ENCODE results near the gene TXNRD2. TPM values are rescaled to one million over a fixed set of nuclear protein-coding genes. Genes with fewer than 3 reads are reported as not detected.

The TXNRD2 gene
- total and polyA plus RNA-seq, 2 donors from 2014 or later: 28.6 to 50.6 TPM

DNA sequence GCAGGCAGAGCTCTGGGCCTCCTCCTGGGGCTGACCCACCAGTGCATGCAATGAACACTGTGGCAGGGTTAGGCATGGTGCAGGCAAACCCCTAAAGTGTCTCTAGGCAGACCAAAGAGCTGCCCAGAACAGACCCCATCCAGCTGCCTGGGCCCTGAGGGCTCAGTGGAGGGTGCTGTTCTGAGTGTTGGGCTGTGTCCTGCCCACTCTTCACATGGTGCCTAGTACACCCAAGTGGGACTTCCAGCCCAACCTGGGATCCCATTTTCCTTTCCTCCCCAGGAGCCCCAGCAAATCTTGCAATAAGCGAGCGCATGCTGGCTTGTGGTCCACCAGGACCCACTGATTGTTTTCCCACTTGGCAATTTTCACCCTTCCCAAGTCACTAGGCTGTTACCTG, 48.6 kb upstream of the TXNRD2 start:
- no peaks in the 10 kb centered on the region for H3K27me3 ChIP-seq (ENCODE audit: control insufficient read depth, insufficient read depth, low read length)
- no peaks in the 10 kb centered on the region for H3K9me3 ChIP-seq (ENCODE audit: control insufficient read depth in 2 of 3, insufficient read depth in 1 of 3, low read length in 3 of 3)
- intact Hi-C loops (cut with DNase I): no loop called here
- H3K4me3 ChIP-seq (ENCODE audit: low read length in 3 of 3): no peak overlapping the region
- DNase-seq: peak in 1 of 5 donors; percentile 38
- FAIRE-seq: no peak
- H3K27ac ChIP-seq (ENCODE audit: low read depth in 2 of 2, low read length in 2 of 2): peak overlapping the region in 1 of 2 donors; percentile 3
- peaks cover 0 to 18% (median 0%) of the 10 kb centered on the region in 3 donors for H3K4me1 ChIP-seq (ENCODE audit: control insufficient read depth in 2 of 3, insufficient read depth in 2 of 3, low read depth in 1 of 3, low read length in 3 of 3)
- no peaks in the 10 kb centered on the region for H3K36me3 ChIP-seq (ENCODE audit: control insufficient read depth in 2 of 3, insufficient read depth in 3 of 3, low read length in 3 of 3)
- TF ChIP-seq, protein P1, sequence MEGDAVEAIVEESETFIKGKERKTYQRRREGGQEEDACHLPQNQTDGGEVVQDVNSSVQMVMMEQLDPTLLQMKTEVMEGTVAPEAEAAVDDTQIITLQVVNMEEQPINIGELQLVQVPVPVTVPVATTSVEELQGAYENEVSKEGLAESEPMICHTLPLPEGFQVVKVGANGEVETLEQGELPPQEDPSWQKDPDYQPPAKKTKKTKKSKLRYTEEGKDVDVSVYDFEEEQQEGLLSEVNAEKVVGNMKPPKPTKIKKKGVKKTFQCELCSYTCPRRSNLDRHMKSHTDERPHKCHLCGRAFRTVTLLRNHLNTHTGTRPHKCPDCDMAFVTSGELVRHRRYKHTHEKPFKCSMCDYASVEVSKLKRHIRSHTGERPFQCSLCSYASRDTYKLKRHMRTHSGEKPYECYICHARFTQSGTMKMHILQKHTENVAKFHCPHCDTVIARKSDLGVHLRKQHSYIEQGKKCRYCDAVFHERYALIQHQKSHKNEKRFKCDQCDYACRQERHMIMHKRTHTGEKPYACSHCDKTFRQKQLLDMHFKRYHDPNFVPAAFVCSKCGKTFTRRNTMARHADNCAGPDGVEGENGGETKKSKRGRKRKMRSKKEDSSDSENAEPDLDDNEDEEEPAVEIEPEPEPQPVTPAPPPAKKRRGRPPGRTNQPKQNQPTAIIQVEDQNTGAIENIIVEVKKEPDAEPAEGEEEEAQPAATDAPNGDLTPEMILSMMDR (IDR thresholded peaks at IDR 0.05; ENCODE audit: borderline replicate concordance, extremely low read depth, insufficient read depth): no peak
- H3K9ac ChIP-seq (ENCODE audit: low read length in 3 of 3): no peak overlapping the region

DNA sequence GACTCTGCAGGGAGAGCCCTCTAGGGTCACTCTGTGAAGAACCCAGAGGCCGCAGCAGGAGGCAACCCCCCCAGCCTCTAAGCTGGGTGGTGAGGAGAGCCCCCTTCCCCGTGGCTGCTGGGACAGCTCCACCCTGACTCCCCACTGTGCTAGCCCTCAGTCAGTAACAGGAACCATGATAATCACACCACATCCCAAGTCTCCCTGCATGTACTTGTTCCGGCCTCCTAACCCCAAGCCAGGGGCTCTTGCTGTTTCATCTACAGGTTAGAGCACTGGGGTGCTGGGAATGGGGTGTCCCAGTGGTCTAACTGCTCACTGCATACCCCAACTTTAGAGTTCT, 48.1 kb upstream of the TXNRD2 start:
- H3K27me3 ChIP-seq (ENCODE audit: control insufficient read depth, insufficient read depth, low read length): no peaks in the 10 kb centered on the region
- H3K9ac ChIP-seq (ENCODE audit: low read length in 3 of 3): no peak overlapping the region
- H3K9me3 ChIP-seq (ENCODE audit: control insufficient read depth in 2 of 3, insufficient read depth in 1 of 3, low read length in 3 of 3): no peaks in the 10 kb centered on the region
- TF ChIP-seq, protein P1 (IDR thresholded peaks at IDR 0.05; ENCODE audit: borderline replicate concordance, extremely low read depth, insufficient read depth): no peak
- no peak overlapping the region for H3K4me3 ChIP-seq (ENCODE audit: low read length in 3 of 3)
- peaks cover 0 to 19% (median 0%) of the 10 kb centered on the region in 3 donors for H3K4me1 ChIP-seq (ENCODE audit: control insufficient read depth in 2 of 3, insufficient read depth in 2 of 3, low read depth in 1 of 3, low read length in 3 of 3)
- intact Hi-C loops (cut with DNase I): no loop called here
- FAIRE-seq (no peak), DNase-seq (no peak)
- no peak overlapping the region for H3K27ac ChIP-seq (ENCODE audit: low read depth in 2 of 2, low read length in 2 of 2)
- no peaks in the 10 kb centered on the region for H3K36me3 ChIP-seq (ENCODE audit: control insufficient read depth in 2 of 3, insufficient read depth in 3 of 3, low read length in 3 of 3)

DNA sequence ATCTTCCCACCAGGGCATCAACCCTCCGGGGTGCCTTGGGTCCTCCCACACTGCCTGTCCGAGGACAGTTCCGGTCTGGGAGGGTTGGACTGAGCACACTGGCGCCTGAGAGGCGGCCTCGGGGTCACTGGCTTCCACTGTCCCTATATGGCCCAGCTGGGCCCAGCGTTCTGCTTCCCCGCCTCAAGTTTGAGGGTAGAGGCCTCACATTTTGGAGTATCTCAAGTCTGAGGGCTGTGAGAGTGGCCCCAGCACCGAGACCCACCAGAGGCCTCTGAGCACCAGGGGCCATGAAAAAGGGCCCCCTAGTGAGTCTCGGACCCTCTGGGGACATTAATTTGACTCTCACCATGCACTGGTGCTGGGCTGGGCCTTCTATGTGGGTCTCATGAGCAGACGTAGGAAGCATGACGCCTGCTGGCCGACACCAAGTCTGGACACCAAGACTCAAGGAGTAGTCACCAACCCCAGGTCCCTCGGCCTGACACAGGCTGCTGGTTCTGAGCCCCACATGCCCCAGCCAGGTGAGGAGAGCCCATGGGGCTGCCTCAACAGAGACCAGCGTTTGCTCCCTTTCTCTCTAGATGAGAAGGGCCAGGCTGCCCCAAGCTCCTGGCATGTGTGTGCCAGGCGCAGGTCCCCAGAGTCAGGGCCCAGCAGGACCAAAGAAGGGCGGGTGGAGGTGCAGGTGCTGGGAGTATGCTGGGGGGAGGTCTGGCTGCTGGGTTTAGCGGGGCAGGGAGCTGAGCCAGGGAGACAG, 47.5 kb upstream of the TXNRD2 start:
- H3K4me1 ChIP-seq (ENCODE audit: control insufficient read depth in 2 of 3, insufficient read depth in 2 of 3, low read depth in 1 of 3, low read length in 3 of 3): peaks cover 0 to 23% (median 0%) of the 10 kb centered on the region in 3 donors
- no peak for FAIRE-seq
- intact Hi-C loops (cut with DNase I): no loop called here

More for the DNA sequence above, 47.5 kb upstream of the TXNRD2 start:
- H3K36me3 ChIP-seq (ENCODE audit: control insufficient read depth in 2 of 3, insufficient read depth in 3 of 3, low read length in 3 of 3): no peaks in the 10 kb centered on the region
- no peaks in the 10 kb centered on the region for H3K9me3 ChIP-seq (ENCODE audit: control insufficient read depth in 2 of 3, insufficient read depth in 1 of 3, low read length in 3 of 3)
- H3K4me3 ChIP-seq (ENCODE audit: low read length in 3 of 3): no peak overlapping the region
- no peak overlapping the region for H3K9ac ChIP-seq (ENCODE audit: low read length in 3 of 3)
- TF ChIP-seq, protein P1 (IDR thresholded peaks at IDR 0.05; ENCODE audit: borderline replicate concordance, extremely low read depth, insufficient read depth): no peak
- peak overlapping the region; percentile 41 to 78 for H3K27ac ChIP-seq (ENCODE audit: low read depth in 2 of 2, low read length in 2 of 2)
- H3K27me3 ChIP-seq (ENCODE audit: control insufficient read depth, insufficient read depth, low read length): no peaks in the 10 kb centered on the region
- DNase-seq: peak in 3 of 5 donors; percentile 22 to 93 (median 68)
